ENCODE data around the gene MYT1.

DNA sequence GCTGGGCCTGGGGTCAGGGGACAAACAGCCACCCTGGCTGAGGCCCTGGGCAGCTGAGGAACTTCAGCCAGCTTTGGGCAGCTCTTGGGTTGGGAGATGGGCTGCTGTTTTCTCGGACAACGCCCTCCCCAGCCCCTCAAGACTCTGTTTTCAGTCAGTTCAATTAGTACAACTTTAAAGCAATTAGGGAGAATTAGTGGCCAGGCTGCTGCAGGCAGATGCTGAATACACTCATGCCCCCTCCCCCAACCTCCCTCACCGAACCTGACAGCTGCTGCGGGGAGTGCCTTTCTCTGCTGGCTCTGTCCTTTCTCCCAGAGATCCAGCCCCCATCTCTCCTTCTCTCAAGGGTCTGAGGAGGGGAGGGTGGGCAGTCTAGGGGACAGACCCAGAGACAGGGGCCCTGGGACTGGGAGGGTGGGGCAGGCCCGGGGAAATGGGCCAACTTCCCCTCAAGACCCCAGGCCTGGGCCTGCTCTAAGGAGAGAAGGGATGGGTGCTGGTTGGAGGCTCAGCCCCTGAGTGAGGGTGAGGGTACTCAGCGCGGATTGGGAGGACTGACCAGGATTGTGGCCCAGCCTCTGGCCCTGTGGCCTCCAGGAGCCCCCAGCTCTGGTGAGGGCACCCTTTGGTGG, 17.8 kb upstream of the MYT1 start:
- no peak for TF ChIP-seq POLR2A (IDR thresholded peaks at IDR 0.05)
- no peak for TF ChIP-seq CTCF (IDR thresholded peaks at IDR 0.05)

Measured in breast epithelium (tissue), 3 donors.